GM12878 (cell line): ENCODE measurements around the gene ARID1A.

Experiments
- E2F4 ChIP-seq: IDR thresholded peaks from 2 replicates; pipeline ENCODE4 v1.6.1; 2012; ENCODE audit warnings: low read depth, low read length, improper control_type of control experiment
- NFYA ChIP-seq: IDR thresholded peaks from 2 replicates; pipeline ENCODE4 v1.6.1; 2011; ENCODE audit warnings: low read depth, mild to moderate bottlenecking, low read length, improper control_type of control experiment, borderline replicate concordance
- PAX5 ChIP-seq: IDR thresholded peaks from 2 replicates; pipeline ENCODE4 v1.6.1; 2011; ENCODE audit warnings: low read depth, low read length, borderline replicate concordance
- POLR2AphosphoS2 ChIP-seq: IDR thresholded peaks from 2 replicates; pipeline ENCODE4 v1.6.1; 2011; ENCODE audit warnings: low read depth, mild to moderate bottlenecking, low read length, improper control_type of control experiment, moderate library complexity
- RCOR1 ChIP-seq: conservative IDR thresholded peaks from 2 replicates; pipeline ENCODE4 v1.6.1; 2012; ENCODE audit warnings: low read depth, low read length, improper control_type of control experiment
- SIX5 ChIP-seq: IDR thresholded peaks from 2 replicates; pipeline ENCODE4 v1.6.1; 2011; ENCODE audit warnings: mild to moderate bottlenecking, low read depth, low read length, moderate library complexity; ENCODE audit not compliant: severe bottlenecking
- TF ChIP-seq, protein P1 (sequence below): fragments of 450-650 bp; IDR thresholded peaks from 2 replicates; pipeline ENCODE4 v1.6.1; 2018; ENCODE audit warnings: borderline replicate concordance, mild to moderate bottlenecking; ENCODE audit not compliant: partially characterized antibody

GRCh38 chr1:26820784-26821269, 125.0 kb downstream of the ARID1A start:
- TF ChIP-seq NFYA, result no peak
- TF ChIP-seq RCOR1, result 0 out of 2 replicates have a peak, but pooled peaks have one; percentile 37
- TF ChIP-seq PAX5, result peak; percentile 47; the same call in 1 of the 2 replicates
- no peak for TF ChIP-seq SIX5
- TF ChIP-seq, protein P1, sequence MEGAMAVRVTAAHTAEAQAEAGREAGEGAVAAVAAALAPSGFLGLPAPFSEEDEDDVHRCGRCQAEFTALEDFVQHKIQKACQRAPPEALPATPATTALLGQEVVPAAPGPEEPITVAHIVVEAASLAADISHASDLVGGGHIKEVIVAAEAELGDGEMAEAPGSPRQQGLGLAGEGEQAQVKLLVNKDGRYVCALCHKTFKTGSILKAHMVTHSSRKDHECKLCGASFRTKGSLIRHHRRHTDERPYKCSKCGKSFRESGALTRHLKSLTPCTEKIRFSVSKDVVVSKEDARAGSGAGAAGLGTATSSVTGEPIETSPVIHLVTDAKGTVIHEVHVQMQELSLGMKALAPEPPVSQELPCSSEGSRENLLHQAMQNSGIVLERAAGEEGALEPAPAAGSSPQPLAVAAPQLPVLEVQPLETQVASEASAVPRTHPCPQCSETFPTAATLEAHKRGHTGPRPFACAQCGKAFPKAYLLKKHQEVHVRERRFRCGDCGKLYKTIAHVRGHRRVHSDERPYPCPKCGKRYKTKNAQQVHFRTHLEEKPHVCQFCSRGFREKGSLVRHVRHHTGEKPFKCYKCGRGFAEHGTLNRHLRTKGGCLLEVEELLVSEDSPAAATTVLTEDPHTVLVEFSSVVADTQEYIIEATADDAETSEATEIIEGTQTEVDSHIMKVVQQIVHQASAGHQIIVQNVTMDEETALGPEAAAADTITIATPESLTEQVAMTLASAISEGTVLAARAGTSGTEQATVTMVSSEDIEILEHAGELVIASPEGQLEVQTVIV, result no peak
- no peak for TF ChIP-seq POLR2AphosphoS2
- TF ChIP-seq E2F4, result no peak
